VCaP (cell line): ENCODE data around the gene LRRIQ3.

ENCODE experiments used
- H3K27ac ChIP-seq: fragments of 450-650 bp; 2 replicates; pipeline ENCODE4 v1.5.1; 2017
- TF ChIP-seq, protein P1 (sequence below): fragments of 450-650 bp; conservative IDR thresholded peaks from 2 replicates; pipeline ENCODE4 v1.5.1; 2017; ENCODE audit warnings: mild to moderate bottlenecking, moderate library complexity

LRRIQ3 gene

DNA sequence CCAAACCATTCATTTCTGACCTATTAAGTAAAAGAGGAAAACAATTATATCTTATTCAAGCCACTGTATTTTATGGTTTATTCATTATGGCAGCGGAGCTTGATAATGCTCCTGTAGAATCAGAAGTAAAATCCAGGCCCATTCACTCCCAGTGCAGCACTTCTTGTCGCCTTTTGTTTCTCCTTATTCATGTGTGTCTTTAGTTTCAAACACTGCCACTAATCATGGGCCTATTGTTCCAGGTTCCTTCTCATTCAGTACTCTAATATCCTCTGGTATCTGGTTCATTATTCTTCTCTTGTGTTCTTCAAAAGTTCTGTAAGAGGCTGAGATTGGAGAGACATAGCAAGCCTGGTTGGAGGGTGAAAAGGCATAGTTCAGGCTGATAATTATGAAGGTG lies 218.3 kb downstream of the LRRIQ3 start:
- TF ChIP-seq, protein P1, sequence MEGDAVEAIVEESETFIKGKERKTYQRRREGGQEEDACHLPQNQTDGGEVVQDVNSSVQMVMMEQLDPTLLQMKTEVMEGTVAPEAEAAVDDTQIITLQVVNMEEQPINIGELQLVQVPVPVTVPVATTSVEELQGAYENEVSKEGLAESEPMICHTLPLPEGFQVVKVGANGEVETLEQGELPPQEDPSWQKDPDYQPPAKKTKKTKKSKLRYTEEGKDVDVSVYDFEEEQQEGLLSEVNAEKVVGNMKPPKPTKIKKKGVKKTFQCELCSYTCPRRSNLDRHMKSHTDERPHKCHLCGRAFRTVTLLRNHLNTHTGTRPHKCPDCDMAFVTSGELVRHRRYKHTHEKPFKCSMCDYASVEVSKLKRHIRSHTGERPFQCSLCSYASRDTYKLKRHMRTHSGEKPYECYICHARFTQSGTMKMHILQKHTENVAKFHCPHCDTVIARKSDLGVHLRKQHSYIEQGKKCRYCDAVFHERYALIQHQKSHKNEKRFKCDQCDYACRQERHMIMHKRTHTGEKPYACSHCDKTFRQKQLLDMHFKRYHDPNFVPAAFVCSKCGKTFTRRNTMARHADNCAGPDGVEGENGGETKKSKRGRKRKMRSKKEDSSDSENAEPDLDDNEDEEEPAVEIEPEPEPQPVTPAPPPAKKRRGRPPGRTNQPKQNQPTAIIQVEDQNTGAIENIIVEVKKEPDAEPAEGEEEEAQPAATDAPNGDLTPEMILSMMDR: no peak
- no peak overlapping the region for H3K27ac ChIP-seq

DNA sequence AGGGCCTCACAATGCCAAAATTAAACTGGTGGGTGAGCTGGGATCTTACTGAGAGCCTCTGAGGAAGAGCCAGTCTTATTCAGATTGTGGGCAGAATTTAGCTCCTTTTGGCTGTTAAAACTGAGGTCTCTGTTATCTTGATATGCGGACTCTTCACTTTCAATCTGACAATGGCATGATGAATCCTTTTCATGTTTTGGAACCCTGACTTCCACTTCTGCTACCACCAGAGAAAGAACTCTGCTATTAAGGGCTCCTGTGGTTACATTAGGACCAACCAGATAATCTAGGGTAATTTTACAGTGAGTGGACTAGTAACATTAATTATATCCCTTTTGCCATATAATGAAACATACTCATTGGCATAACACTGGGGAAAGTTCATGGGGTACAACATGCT lies 219.0 kb downstream of the LRRIQ3 start:
- TF ChIP-seq, protein P1: no peak
- H3K27ac ChIP-seq: no peak overlapping the region
